Kidney (tissue), 14 donors: ENCODE results near the gene FAM168B. TPM values are rescaled to one million over a fixed set of nuclear protein-coding genes. Genes with fewer than 3 reads are reported as not detected.

ENCODE experiments used
- DNase-seq, 5 donors: peaks; one replicate each; pipeline ENCODE4 v3.0.0-alpha.2; 2013 to 2020
- FAIRE-seq: peaks from 2 replicates; lab custom pipeline; 2012; peaks lifted over from hg19 to GRCh38; lab: Jason Lieb, UNC
- H3K27ac ChIP-seq, 2 donors: one replicate each; pipeline ENCODE4 v1.7.0; 2013; ENCODE audit warnings: low read depth in 2 of 2, low read length in 2 of 2, inconsistent platforms in 1 of 2
- H3K27me3 ChIP-seq: one replicate; pipeline ENCODE4 v1.7.1; 2013; ENCODE audit warnings: low read length, inconsistent platforms; ENCODE audit not compliant: control insufficient read depth, insufficient read depth
- H3K36me3 ChIP-seq, 3 donors: one replicate each; pipeline versions ENCODE4 v1.7.0 to v1.7.1; 2013; ENCODE audit warnings: low read length in 3 of 3, control low read depth in 1 of 3, inconsistent platforms in 1 of 3; ENCODE audit not compliant: insufficient read depth in 3 of 3, control insufficient read depth in 2 of 3
- H3K4me1 ChIP-seq, 3 donors: one replicate each; pipeline versions ENCODE4 v1.7.0 to v1.7.1; 2013; ENCODE audit warnings: low read length in 3 of 3, inconsistent platforms in 1 of 3, low read depth in 1 of 3; ENCODE audit not compliant: control insufficient read depth in 2 of 3, insufficient read depth in 2 of 3
- H3K4me3 ChIP-seq, 3 donors: one replicate each; pipeline versions ENCODE4 v1.7.0 to v1.8.1; 2013; ENCODE audit warnings: low read length in 3 of 3, control low read depth in 1 of 3, inconsistent platforms in 1 of 3
- H3K9ac ChIP-seq, 3 donors: one replicate each; pipeline versions ENCODE4 v1.7.0 to v1.7.1; 2013; ENCODE audit warnings: low read length in 3 of 3, control low read depth in 1 of 3, inconsistent platforms in 1 of 3
- H3K9me3 ChIP-seq, 3 donors: one replicate each; pipeline versions ENCODE4 v1.7.0 to v1.7.1; 2013; ENCODE audit warnings: low read length in 3 of 3, control low read depth in 1 of 3, inconsistent platforms in 1 of 3; ENCODE audit not compliant: control insufficient read depth in 2 of 3, insufficient read depth in 1 of 3
- CTCF ChIP-seq: IDR thresholded peaks from 3 replicates; pipeline ENCODE4 v1.5.1; 2012; ENCODE audit warnings: mild to moderate bottlenecking, moderate library complexity, borderline replicate concordance; ENCODE audit not compliant: insufficient read depth; ENCODE audit errors: extremely low read depth
- intact Hi-C: fragments of 100-400 bp; cut with DNase I; formaldehyde crosslinking; loops from one replicate; pipeline ENCODE4 v1.11.1; 2022
- polyA plus RNA-seq: library from polyadenylated mRNA; stranded (reverse); fragments of 350-450 nt; fragmentation: Illumina TruSeq; extraction: RNeasy Lipid Tissue Mini Kit (QIAGEN cat#74804); gene quantifications from one replicate; pipeline ENCODE4 v1.2.3, GENCODE V29; 2014; ENCODE audit warnings: low read depth, low replicate concordance; ENCODE audit not compliant: insufficient read depth
- total RNA-seq: library from RNA; stranded (reverse); fragmentation: NEBNext Ultra II Directional; extraction: Animal tissue kit (Norgen Biotek cat#: 25700); gene quantifications from one replicate; pipeline ENCODE4 v1.2.1, GENCODE V29; 2021
- donor health status: control.
- donor health status: control.
- donor health status: control.
- donor health status: control.
- donor health status: control.
- donor health status: DM: yes; HTN: yes; CAD: no.
- donor health status: Normal renal cell carcinoma (clear cell type).

FAM168B gene
- total and polyA plus RNA-seq, 2 donors from 2014 or later, result 34.1 to 89.9 TPM

GRCh38 chr2:131023758-131024157 is 69.5 kb downstream of the FAM168B start:
- Histone ChIP-seq H3K27ac (no peak overlapping the region), H3K36me3 (no peaks in the 10 kb centered on the region), H3K4me1 (no peaks in the 10 kb centered on the region), H3K4me3 (no peak overlapping the region), H3K9ac (no peak overlapping the region), H3K27me3 (no peaks in the 10 kb centered on the region), H3K9me3 (no peaks in the 10 kb centered on the region)
- intact Hi-C loops, result no loop called here
- DNase-seq, result no peak
- TF ChIP-seq CTCF, result no peak
- no peak for FAIRE-seq

- FAIRE-seq, result no peak
- H3K36me3 ChIP-seq, result no peaks in the 10 kb centered on the region
These were observed 70.5 kb downstream of the FAM168B start for GRCh38 chr2:131022731-131023130.

GRCh38 chr2:131016826-131017741 is 76.2 kb downstream of the FAM168B start:
- H3K27ac ChIP-seq, result no peak overlapping the region
- intact Hi-C loops, result no loop called here
- no peak overlapping the region for H3K4me3 ChIP-seq
- H3K9ac ChIP-seq, result no peak overlapping the region
- DNase-seq (peak in 1 of 5 donors; percentile 24), FAIRE-seq (no peak)
- H3K9me3 ChIP-seq, result no peaks in the 10 kb centered on the region
- no peaks in the 10 kb centered on the region for H3K36me3 ChIP-seq
- no peak for TF ChIP-seq CTCF
- no peaks in the 10 kb centered on the region for H3K27me3 ChIP-seq
- H3K4me1 ChIP-seq, result no peaks in the 10 kb centered on the region

More at GRCh38 chr2:131022731-131023130, 70.5 kb downstream of the FAM168B start:
- Histone ChIP-seq H3K4me1 (no peaks in the 10 kb centered on the region), H3K9ac (no peak overlapping the region), H3K9me3 (no peaks in the 10 kb centered on the region), H3K27ac (no peak overlapping the region), H3K27me3 (no peaks in the 10 kb centered on the region), H3K4me3 (no peak overlapping the region)
- no peak for TF ChIP-seq CTCF
- intact Hi-C loops, result no loop called here
- DNase-seq, result no peak
